Measurements from ENCODE around the gene YOD1.

YOD1 gene

DNA sequence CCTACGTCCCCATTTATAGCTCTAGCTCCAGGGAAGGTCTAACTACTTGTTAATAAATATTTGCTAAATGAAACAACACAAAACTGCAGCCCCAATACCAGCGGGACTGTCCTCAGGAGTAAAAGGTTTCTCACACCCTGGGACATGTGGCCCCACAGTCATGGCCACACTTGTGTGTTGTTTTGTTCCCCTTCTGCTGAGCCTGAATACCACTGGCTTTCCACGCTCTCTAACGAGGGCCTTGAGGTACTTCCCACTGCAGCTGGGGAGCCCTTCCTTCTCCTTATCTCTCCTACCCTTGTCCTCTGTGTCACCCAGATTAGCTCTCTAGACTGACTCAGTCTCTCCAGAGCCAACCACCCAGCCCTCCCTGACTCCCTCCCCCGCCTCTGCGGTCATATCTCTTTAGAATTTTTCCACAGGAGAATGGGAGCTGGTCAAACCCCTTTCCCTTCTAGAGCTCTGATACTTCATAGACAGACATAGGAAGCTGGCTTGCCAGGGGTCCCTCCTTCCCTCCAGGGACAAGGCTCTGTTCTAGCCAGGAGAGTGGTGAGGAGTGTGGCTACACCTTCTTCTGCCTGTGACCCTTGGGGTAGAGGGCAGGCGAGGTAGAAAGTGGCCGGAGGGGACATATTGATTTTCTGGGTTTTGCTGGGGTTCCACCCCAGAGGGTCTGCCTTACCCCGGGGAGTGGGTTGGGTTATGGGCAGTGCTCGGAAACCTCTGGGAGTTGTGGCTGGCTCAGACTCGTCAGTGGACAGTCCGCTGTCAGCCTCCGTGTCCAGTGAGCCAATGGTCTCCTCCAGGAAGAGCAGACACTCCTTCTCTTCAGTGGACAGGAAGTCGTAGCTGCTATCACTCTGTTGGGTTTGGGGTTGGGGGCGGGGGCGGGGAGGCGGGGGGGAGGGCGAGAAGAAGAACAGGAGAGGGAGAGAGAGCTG lies 26.5 kb downstream of the YOD1 start:
- no peak for DNase-seq

DNA sequence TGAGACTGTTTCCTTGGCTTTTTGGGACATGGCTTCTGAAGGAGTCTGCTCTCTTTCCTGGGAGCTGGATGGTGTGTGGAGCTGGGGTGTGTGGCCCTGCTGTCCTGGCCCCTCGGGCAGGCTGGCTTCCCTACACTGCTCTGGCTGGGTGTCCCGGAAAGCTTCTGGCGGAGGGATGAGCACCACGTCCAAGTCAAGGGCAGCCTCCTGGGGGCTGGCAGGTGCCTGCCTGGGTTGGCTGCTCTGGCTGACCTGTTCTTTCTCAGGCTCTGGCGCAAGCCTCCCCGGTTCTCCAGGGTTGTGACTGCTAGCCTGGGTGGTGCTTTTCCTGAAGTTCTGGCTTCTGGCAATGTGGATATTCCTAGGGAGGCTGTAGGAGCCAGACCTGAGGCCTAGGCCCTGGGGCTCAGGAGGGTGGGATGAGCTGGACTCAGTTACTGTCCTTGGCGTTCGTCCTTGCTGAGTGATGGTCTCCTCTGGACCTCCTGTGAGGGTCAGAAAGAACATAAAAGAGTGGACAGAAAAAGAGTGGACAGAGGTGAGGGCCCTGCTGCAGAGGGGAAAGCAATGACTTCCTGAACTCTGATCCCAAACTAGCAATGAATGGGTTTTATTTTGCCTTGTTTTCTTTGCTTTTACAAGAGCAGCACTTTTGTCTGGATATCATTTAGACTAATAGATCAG lies 27.9 kb downstream of the YOD1 start:
- no peak for DNase-seq

DNA sequence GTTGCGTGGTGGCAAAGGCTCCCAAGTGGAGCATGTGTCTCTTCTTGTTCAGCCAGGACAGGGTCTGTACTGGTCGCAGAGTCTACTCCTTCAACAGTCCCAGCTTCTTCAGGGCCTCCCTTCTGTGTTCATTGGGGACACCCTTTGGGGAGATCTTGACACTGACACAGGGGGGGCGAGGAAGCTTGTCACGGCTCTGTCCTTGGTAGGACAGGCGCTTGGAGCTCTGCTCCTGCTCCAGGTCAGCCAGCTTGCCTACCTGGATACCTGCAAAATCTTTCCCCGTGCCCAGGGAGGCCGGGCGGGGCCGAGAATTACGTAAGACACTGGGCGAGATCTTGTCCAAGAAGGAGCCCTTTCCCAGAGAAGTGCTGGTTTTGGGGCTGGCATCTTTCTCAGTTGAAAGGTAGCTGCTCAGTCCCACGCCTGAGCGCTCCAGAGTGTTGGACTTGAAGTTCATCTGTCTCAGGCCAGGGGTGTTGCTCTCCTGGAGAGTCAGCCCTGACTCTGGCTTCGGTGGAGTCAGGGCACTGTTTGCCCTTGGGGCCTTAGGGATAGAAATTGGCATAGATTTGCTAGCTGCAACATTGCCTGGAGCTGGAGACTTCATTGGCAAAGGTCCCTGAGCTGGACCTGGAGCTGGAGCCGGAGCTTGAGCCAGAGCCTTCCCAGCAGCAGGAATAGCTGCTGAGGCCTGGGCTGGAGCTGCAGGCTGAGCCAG lies 29.0 kb downstream of the YOD1 start:
- no peak for DNase-seq

DNA sequence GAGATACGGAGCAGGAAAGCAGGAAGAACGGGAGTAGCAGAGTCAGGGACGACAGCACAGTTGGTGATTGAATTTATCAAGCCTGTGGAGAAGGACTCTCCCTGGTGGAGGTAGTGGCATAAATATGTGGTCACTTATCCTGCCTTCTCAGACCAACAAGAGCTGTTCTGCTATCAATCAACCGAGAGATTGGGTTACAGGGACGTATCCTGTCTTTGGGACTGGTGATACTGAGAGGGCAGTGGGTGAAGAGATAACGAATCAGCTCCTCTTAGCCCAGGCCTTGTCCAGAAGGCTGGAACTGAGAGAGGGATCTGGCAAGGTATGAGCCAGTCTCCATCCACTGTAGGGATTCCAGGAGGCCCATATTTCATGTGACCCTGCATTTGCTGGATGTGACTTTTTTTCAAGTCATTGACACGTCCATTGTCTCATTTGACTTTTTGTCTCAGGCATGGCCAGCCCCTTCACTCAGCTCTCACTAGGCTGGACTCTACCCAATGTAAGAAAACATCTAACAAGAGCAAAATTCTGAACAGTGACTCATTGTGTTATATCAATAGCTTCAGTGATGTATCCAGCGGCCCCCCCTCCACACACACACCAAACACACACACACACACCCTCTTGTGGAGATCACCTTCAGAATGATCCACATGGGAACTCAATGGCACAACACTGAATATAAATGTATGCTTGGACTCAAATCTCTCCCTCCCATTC lies 29.7 kb downstream of the YOD1 start:
- no peak for DNase-seq

DNA sequence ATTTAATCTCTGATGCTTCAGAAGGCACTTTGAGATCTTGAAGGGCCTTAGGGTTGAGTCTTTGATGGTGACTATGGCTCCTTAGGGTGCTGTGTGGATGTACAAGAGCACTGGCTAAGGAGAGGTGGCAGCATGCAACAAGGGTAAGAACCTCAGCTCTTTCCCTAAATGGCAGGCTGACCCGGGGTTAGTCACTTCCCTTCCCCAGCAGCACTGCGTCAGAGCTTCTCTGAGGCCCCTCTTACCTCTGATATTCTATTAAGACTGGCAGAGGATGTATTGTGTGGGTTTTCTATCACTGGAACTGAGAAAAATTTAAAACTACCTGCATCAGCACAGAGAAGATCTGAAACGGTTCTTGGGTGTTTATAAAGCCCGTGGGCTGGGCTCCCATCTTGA lies 30.3 kb downstream of the YOD1 start:
- no peak for DNase-seq

DNA sequence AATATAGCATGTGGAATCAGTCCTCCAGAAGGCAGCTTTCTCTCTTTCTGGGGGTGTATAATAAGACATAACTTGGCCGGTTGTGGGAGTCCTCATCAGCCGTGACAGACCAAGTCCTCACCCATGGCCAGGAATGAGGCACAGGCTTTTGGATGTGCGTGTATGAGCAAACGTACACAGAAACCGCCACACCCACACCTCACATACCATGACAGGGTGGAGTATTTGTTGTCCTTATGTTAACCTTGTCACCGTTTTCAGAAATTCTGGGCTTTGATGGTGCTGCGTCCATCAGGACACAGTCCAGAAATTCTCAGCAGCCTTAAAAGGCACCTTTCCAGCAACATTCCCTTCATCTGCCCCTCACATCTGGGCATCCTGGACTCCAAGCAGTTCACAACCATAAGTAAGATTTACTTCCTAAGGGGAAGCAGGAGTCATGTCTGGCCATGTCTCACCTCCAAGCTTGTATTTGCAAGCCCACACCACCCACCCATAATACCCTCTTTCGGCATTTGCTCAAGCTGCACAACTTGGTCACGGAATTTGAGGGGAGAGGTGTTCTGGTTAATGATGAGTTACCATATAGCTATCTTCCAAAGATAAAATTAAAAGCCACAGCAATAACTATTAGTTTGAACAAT lies 30.8 kb downstream of the YOD1 start:
- DNase-seq, result no peak

DNA sequence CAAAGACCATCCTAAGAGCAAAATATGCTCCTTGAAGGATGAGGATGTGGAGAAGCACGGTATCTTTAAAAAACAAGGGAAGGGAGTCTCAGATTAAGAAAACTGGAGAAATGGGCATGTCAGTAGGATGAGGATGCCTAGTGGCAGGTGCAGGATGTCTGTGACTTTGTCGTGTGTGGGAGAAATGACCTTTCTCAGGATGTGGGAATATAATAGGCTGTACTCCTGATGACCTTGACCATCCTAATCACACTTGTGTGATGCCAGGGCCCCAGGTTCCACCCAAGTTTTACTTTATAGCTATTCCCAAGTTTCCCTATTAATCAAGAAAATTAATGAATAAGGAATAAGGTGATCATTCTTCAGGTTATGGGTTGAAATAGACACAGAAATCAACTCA lies 31.3 kb downstream of the YOD1 start:
- DNase-seq, result no peak

DNA sequence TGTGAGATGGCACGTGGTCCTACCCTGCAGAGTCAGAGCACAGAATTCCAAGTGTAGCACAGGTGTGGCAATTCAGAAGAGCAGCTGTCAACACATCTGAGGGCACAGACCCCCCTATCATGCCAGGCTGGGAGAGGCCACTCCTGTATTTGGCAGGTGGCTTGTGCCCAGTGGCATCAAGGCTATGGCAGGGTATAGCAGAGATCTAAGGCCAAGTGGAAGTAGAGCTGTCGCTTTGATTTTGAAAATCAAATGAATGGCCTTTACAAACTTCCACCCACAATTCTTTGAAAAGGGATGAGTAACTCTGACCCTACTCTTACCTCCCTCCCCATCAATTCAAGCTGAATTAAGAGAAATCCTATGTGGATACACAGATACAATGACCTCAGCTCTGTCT lies 31.8 kb downstream of the YOD1 start:
- DNase-seq, result no peak

DNA sequence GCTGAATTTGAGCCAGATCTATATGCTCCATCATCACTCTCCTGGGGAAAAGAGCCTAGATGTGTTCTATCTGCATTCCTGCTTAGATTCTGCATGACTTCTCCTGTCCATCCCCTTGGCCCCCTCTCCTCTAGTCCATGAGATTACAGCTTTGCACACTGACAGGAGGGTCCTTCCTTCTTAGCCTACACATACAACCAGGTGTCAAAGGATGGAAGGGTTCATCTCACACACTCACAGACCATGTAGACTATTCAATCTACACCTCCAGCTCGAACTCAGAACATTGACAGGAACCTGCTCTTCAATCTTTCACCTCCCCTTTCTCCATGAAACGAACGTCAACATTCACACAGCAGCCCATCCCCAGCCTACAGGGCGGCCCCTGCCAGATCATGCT lies 32.3 kb downstream of the YOD1 start:
- no peak for DNase-seq

DNA sequence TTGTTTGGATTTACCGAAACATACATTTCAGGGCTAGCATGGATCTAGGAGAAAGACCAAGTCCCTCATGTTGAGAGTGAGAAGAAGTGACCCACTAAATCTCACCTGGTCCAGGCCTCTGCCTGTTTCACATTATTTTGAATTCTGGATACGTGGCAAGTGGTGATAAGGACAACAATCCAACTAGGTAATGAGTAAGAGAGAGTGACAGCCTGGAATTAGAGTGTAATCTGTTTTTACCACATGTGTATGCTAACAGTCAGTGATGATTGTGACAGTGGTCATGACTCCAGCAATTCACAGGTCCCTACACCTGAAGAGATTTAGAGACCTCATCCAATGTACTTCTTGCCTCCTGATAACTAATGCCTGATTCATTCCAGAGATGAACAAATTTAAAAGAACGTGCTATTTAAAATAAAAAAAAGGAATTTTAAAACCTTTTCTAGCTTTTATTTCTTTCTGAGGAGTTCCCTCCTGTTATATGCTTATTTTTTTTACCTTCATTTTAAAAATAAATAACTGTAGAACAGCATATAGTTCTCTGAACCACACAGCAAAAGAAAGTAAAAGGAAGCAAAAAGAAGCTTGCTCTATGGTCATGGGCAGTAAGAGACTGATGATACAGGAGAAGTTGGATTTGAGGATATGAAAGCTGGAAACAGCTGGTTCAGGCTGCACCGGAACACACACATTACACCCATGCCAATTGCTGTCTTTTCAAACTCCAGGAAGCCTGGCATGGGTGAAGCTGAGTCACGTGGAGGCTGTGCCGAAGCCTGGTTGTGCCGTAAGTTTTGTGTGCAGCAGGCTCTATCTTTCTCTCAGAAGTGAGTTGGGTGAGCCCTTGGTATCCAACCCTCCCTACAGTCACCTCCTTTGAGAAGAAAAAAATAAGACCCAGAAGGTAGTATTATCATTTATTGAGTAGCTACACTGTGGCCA lies 33.1 kb downstream of the YOD1 start:
- DNase-seq, result no peak

DNA sequence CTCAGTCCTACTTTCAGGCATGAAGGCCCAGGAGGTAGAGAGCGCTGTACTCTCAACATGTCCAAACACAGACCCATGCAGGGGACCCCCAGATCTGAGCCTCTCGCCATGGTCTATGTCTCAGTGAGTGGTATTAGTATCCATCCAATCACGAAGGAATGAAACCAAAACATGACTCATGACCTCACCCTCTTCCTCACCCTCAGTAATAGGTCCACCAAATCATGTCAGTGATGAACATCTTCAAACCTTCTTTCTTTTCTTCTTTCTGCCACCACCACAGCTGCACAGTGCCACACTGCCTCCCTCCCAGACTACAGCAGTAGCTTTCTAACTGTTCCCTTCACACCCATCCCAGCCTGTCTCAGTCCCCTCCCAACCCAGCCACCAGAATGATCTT lies 35.2 kb downstream of the YOD1 start:
- DNase-seq, result no peak

DNA sequence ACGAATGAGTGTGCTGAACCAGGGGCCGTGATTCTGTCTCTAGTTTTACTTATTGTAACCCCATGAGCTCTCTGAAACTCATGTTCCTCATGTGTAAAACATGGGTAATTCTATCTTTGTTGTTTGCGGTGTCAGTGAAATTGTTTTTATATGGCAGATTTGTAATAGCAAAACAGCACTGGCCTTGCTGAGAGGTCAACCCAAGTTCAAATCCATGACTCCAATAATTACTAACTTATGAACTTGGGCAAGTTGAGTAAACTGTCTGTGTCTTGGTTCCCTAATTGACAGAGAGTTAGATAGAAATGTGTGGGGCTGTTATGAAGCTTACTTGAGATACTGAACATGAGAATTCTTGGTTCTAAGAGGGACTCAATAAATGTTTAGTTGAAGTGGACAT lies 36.3 kb downstream of the YOD1 start:
- DNase-seq, result no peak

DNA sequence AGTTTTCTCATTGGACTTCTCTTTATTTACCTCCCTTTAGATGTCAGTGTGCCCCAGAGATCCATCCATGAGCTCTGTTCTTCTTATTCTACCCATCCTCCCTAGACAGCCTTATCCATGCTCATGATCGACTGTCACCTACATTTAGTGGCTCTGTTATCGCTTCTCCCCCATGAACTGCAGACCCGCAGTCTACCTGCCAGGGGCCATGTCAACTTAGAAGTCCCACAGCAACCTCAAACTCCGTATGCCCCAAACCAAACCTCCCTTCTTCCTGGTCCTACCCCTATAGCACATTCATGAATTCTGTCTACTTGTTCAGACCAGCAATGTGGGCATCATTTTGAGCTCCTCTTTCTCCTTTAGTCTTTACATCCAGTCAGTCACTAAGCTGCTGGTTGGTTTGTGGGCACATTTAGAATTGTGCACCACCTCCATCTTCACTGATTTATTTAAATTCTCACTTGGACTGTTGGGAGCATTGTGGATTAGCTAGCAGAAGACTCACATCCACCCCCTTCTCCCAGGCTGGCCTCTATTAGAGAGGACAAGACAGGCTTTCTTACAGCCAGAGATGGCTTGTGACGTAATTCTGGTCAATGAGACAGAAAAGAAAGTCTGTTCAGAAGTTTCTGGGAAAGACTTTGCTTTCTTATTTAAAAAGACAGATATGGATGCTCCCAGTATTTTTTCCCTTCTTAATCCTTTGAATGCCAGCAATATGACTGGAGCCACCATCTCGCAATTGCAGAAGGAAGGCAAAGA lies 37.5 kb downstream of the YOD1 start:
- no peak for DNase-seq

DNA sequence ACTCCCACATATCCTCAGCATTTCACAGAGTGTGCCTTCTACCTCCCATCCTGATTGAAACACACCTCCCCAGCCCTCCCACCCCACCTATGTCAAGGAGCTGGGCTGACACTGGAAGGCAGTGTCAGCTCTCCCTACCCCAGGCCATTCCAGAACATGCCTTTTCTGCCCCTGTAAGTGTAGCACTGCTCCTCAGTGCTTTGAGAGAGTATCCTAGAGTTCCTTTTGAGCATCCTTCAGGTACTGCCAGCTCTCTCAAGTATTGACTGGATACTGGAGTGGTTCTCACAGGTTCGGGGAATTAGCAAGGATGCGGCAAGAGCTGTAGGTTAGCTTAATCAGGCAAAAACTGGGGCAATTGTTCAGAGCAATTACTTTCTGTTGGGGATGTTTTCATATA lies 40.3 kb downstream of the YOD1 start:
- DNase-seq, result no peak

DNA sequence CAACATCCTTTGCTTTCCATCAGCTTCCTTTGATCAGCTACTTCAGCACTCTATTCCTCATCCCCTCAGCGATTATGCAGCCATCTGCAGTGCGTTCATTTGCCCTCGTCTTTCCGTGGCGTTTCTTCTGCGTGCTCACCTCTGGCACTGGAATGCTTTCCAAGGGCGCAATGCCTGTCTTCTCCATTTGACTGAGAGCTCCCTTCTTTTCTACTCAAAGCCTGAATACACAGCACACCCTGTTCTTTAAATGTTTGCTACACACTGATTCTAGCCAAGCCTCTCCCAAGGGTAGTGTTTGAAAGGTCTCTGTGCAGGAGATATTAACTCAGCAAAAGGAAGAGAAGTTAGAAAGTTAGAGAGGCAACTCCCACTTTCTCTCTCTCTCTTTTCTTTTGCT lies 41.1 kb downstream of the YOD1 start:
- DNase-seq, result no peak

DNA sequence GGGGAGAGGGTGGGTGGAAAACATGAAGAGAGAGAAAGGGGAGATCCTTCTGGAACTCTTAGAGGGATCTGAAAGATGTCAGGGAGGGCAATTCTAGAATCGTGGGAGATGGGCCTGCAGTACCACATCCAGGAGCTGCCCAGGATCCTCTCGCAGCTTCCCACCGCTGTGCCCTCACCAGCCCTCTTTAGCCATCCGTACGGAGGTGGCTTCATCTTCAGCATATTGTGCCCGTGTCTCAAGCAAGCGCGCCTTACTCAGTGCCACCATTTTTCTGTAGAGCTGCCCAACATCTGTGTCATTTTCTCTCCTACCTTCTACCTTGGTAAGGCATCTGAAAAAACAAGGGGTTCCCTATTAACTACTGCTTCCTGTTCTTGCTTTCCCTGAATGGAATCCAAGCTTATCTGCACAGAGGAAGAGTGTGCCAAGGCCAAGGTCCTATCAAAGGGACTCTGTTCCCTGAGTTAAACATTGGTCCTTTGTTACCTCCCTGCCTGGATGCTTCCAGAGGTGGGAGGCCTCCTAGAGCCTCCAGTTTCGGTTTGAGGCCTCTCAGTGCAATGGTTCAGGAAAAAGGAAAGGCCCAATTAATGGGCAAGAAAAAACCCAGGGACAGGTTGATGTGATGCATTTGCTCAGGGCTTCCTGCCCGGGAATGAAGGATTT lies 41.7 kb downstream of the YOD1 start:
- DNase-seq, result no peak

DNA sequence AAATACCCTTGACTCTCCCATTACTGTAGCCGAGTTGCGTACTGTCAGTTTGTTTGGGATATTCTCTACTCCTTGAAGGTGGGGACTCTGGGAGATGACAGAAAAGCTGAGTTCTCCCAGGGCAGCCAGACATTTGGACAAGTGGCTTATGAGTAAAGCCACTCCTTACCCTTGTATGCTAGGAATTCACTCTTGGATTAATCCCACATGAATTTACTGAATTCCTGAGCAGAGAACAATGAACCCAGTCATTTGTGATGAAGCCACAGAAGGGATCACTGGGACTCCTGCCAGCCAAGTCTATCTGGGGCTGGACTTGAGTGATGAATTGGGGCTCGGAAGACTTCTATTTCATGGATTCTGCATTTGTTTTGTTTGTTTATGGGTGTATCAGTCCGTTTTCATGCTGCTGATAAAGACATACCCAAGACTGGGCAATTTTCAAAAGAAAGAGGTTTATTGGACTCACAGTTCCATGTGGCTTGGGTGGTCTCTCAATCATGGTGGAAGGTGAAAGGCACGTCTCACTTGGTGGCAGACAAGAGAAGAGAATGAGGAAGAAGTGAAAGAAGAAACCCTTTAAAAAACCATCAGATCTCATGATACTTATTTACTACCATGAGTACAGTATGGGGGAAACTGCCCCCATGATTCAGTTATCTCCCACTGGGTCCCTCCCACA lies 43.5 kb downstream of the YOD1 start:
- DNase-seq, result no peak

DNA sequence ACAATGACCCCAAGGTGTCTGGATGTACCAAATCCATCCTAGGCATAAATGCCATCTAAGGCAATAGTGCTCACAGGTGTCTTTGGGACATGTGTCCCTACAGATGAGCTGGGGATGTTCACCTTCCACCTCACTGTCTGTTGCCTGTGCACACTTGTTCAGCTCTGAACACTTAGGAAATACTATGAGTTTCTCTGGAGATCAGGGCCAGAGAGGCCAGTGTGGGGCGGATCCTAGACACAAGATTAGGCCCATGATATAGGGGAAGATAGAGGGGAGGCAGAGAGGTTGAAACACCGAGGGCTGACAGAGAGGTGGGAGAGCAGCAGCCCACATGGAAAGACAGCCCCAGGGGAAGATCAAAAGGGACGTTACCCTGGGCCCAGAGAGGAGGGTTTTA lies 44.1 kb downstream of the YOD1 start:
- DNase-seq, result no peak

DNA sequence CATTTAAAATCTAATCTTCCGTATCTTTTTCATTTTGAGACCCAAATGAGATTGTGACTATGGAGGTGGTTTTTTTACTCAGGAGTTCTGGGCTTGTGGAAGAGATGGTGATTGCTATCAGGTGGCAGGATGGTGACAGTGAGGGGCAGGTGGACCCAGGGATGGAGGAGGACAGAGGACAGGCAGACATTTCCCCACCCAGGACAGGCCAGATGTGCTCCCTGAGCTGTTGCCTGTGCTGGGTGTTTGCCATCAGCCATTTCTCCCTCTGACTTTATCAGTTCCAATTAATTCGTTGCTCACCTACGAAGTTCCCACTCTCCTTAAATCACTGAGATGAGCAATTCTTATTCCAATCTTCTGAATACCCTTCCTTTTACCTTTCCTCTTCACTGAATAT lies 44.9 kb downstream of the YOD1 start:
- DNase-seq, result no peak
